Measurements from ENCODE around the gene RNF181.
"Not testable (repeated sequence)": the region's sequence is repeated elsewhere in the genome, so short reads cannot be mapped to it uniquely, and the experiment has no call there.

RNF181 gene

GRCh38 chr2:85615413-85615728, 19.8 kb downstream of the RNF181 start:
- no peak for DNase-seq

- DNase-seq: not testable (repeated sequence)
Observed at GRCh38 chr2:85617723-85618122, 22.2 kb downstream of the RNF181 start.

GRCh38 chr2:85619617-85620016, 24.1 kb downstream of the RNF181 start:
- DNase-seq: no peak

- no peak for DNase-seq
Observed at GRCh38 chr2:85621338-85621737, 25.8 kb downstream of the RNF181 start.

GRCh38 chr2:85623991-85624390, 28.4 kb downstream of the RNF181 start:
- no peak for DNase-seq

GRCh38 chr2:85628658-85629057, 33.1 kb downstream of the RNF181 start:
- DNase-seq: no peak

- no peak for DNase-seq
Observed at GRCh38 chr2:85631316-85631715, 35.8 kb downstream of the RNF181 start.

- no peak for DNase-seq
Observed at GRCh38 chr2:85635011-85635410, 39.5 kb downstream of the RNF181 start.

- DNase-seq: no peak
Observed at GRCh38 chr2:85635636-85636035, 40.1 kb downstream of the RNF181 start.

- DNase-seq: no peak
Observed at GRCh38 chr2:85642725-85643124, 47.2 kb downstream of the RNF181 start.

GRCh38 chr2:85644909-85645308, 49.4 kb downstream of the RNF181 start:
- no peak for DNase-seq

GRCh38 chr2:85646166-85646565, 50.6 kb downstream of the RNF181 start:
- no peak for DNase-seq

All from NCI-H1930 (cell line).